ENCODE data around the gene AP4S1.

The AP4S1 gene

DNA sequence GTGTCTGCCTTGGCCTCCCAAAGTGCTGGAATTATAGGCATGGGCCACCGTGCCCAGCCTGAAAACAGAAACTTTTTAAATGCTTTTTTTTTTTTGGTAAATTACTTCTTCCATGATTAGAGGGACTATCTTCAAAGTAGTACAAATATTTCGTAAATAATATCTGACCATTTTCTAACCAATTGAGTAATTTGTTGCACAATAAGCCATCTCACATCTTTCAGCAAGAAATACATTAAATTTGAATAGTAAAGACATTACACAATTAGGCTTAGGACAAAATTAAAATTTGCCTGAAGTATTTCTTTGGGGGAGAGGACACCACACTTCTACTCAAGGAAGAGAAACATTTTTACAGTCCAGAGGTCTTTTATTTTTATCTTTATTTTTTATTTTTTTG is 85.4 kb downstream of the AP4S1 start (continued):
- no peak for TF ChIP-seq ZNF623 (tag by site-specific recombination; IDR thresholded peaks at IDR 0.05)
- no peak for TF ChIP-seq ZNF433 (tag by site-specific recombination; IDR thresholded peaks at IDR 0.05; ENCODE audit: low read depth)
- no peak for TF ChIP-seq ZBTB21 (tag by site-specific recombination; IDR thresholded peaks at IDR 0.05)

DNA sequence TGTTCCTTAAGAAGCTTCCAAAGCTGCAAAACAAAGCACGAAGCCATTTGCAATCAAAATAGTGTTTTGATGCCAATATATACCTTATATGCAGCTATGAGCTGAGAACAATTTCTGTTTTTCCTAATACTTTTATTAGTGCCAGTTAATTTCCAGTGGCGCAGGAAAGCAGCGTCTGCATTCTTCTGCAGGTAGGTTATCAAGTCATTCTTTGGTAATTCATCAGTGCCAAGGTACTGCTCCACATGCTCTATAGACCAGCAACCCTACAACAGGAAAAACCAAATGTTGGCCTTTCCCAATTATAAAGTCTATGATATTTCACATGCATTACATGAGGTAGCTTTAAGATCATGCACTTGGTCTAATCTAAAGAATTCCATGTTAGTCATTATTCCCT is 88.3 kb downstream of the AP4S1 start:
- TF ChIP-seq ZNF621 (tag by site-specific recombination; IDR thresholded peaks at IDR 0.05) (no peak), ZNF501 (tag by site-specific recombination; IDR thresholded peaks at IDR 0.05) (no peak), HOXA7 (CRISPR knock-in tag; IDR thresholded peaks at IDR 0.05; ENCODE audit: borderline replicate concordance) (no peak), GFI1B (tag by site-specific recombination; IDR thresholded peaks at IDR 0.05) (no peak), ZNF175 (tag by site-specific recombination; IDR thresholded peaks at IDR 0.05) (no peak), ZNF629 (tag by site-specific recombination; IDR thresholded peaks at IDR 0.05) (no peak), GLI4 (tag by site-specific recombination; IDR thresholded peaks at IDR 0.05) (no peak), SP3 (tag by site-specific recombination; IDR thresholded peaks at IDR 0.05) (no peak), ZNF18 (tag by site-specific recombination; IDR thresholded peaks at IDR 0.05) (no peak), ZNF324 (tag by site-specific recombination; IDR thresholded peaks at IDR 0.05) (no peak), WT1 (tag by site-specific recombination; IDR thresholded peaks at IDR 0.05) (no peak), ZBTB48 (tag by site-specific recombination; IDR thresholded peaks at IDR 0.05) (no peak)
- Histone ChIP-seq H3K9me3 (ENCODE audit: control insufficient read depth, insufficient read depth, low read depth, low read length) (no peaks in the 10 kb centered on the region), H3K27ac (ENCODE audit: extremely low read depth, low read depth, low read length) (no peak overlapping the region), H3K4me1 (ENCODE audit: control insufficient read depth, insufficient read depth, low read length) (no peaks in the 10 kb centered on the region), H3K4me3 (ENCODE audit: low read depth, low read length) (no peak overlapping the region), H3K36me3 (ENCODE audit: control insufficient read depth in 2 of 2, insufficient read depth in 1 of 2, low read length in 2 of 2) (peaks cover 89 to 91% of the 10 kb centered on the region in 2 experiments)
- ChIA-PET POLR2A (no interaction called here), CTCF (interaction anchor here (1.0 kb wide), 1 partner anchor 240 kb away, joined by 3 read pairs; no protein-coding TSS in a partner anchor)

- Histone ChIP-seq H3K36me3 (ENCODE audit: control insufficient read depth in 2 of 2, insufficient read depth in 1 of 2, low read length in 2 of 2) (peaks cover 83 to 92% of the 10 kb centered on the region in 2 experiments), H3K27ac (ENCODE audit: extremely low read depth, low read depth, low read length) (no peak overlapping the region), H3K4me3 (ENCODE audit: low read depth, low read length) (no peak overlapping the region), H3K4me1 (ENCODE audit: control insufficient read depth, insufficient read depth, low read length) (no peaks in the 10 kb centered on the region), H3K9me3 (ENCODE audit: control insufficient read depth, insufficient read depth, low read depth, low read length) (no peaks in the 10 kb centered on the region)
- ChIA-PET CTCF (no interaction called here), POLR2A (no interaction called here)
- TF ChIP-seq SCRT2 (tag by site-specific recombination; IDR thresholded peaks at IDR 0.05) = no peak
- no peak for TF ChIP-seq GFI1B (tag by site-specific recombination; IDR thresholded peaks at IDR 0.05)
- TF ChIP-seq MZF1 (tag by site-specific recombination; IDR thresholded peaks at IDR 0.05; ENCODE audit: borderline replicate concordance) = no peak
- no peak for TF ChIP-seq ZNF629 (tag by site-specific recombination; IDR thresholded peaks at IDR 0.05)
- no peak for TF ChIP-seq ZBTB7A (tag by site-specific recombination; IDR thresholded peaks at IDR 0.05; ENCODE audit: low read depth)
- no peak for TF ChIP-seq ZNF341 (tag by site-specific recombination; IDR thresholded peaks at IDR 0.05; ENCODE audit: low read depth)
- TF ChIP-seq SETDB1 (IDR thresholded peaks at IDR 0.05; ENCODE audit: insufficient read length, low read length) = no peak
- no peak for TF ChIP-seq ELK4 (IDR thresholded peaks at IDR 0.05; ENCODE audit: borderline replicate concordance, low read depth, low read length)
- TF ChIP-seq, protein P1, sequence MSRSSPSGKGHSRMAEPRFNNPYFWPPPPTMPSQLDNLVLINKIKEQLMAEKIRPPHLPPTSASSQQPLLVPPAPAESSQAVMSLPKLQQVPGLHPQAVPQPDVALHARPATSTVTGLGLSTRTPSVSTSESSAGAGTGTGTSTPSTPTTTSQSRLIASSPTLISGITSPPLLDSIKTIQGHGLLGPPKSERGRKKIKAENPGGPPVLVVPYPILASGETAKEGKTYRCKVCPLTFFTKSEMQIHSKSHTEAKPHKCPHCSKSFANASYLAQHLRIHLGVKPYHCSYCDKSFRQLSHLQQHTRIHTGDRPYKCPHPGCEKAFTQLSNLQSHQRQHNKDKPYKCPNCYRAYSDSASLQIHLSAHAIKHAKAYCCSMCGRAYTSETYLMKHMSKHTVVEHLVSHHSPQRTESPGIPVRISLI (tag by site-specific recombination; IDR thresholded peaks at IDR 0.05) = no peak
- TF ChIP-seq ZNF654 (tag by site-specific recombination; IDR thresholded peaks at IDR 0.05; ENCODE audit: low read depth) = no peak
- no peak for TF ChIP-seq ZSCAN30 (tag by site-specific recombination; IDR thresholded peaks at IDR 0.05)
- TF ChIP-seq KLF10 (tag by site-specific recombination; IDR thresholded peaks at IDR 0.05) = no peak
- TF ChIP-seq ZNF157 (tag by site-specific recombination; IDR thresholded peaks at IDR 0.05) = no peak
- TF ChIP-seq ZNF146 (tag by site-specific recombination; IDR thresholded peaks at IDR 0.05) = no peak
- TF ChIP-seq SP2 (tag by site-specific recombination; IDR thresholded peaks at IDR 0.05) = no peak
- TF ChIP-seq ZNF785 (tag by site-specific recombination; IDR thresholded peaks at IDR 0.05) = no peak
- no peak for TF ChIP-seq ZNF404 (tag by site-specific recombination; IDR thresholded peaks at IDR 0.05)
Measured at GRCh38 chr14:31118892-31119291, 93.4 kb downstream of the AP4S1 start.

All from HEK293 (cell line).